ENCODE results near the gene ADAMTS9.

DNA sequence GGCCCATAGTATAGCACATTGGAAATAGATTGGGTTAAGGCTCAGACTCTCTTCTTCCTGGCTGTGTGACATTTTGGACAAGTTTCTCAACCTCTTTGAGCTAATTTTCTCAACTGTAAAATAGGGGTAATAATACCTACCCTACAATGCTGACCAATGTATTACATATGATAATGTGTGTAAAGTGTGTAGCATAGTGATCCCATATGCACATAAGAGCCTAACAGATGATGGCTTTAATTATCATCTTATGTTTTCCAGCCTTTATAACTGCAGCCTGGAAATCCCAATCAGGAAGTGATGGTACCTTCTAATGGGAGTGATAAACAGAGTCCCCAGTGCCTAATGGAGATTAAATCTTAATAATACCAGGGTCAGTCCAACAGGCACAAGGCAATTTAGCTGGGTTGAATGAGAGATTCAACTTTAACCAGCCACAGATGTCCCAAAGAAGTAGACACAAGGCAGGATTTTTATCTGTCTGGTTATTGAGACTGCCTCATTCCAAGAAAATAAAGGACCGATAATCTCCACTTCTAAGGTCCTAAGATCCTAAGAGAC is 12.0 kb downstream of the ADAMTS9 start:
- TF ChIP-seq, protein P1, sequence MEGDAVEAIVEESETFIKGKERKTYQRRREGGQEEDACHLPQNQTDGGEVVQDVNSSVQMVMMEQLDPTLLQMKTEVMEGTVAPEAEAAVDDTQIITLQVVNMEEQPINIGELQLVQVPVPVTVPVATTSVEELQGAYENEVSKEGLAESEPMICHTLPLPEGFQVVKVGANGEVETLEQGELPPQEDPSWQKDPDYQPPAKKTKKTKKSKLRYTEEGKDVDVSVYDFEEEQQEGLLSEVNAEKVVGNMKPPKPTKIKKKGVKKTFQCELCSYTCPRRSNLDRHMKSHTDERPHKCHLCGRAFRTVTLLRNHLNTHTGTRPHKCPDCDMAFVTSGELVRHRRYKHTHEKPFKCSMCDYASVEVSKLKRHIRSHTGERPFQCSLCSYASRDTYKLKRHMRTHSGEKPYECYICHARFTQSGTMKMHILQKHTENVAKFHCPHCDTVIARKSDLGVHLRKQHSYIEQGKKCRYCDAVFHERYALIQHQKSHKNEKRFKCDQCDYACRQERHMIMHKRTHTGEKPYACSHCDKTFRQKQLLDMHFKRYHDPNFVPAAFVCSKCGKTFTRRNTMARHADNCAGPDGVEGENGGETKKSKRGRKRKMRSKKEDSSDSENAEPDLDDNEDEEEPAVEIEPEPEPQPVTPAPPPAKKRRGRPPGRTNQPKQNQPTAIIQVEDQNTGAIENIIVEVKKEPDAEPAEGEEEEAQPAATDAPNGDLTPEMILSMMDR (IDR thresholded peaks at IDR 0.05) = no peak
- no peak for TF ChIP-seq POLR2A (IDR thresholded peaks at IDR 0.05)
